Muscle layer of colon (tissue), 2 donors: ENCODE results near the gene WHRN.
A peak's percentile ranks its signal among the peaks of the same experiment; 100 is the strongest.

ENCODE experiments used
- H3K27ac ChIP-seq: one replicate; pipeline ENCODE4 v1.7.0; 2013; ENCODE audit warnings: low read depth, mild to moderate bottlenecking, low read length, moderate library complexity
- H3K27me3 ChIP-seq, 2 donors: one replicate each; pipeline ENCODE4 v1.7.0; 2013; ENCODE audit warnings: low read length in 2 of 2, mild to moderate bottlenecking in 2 of 2; ENCODE audit not compliant: insufficient read depth in 2 of 2, control insufficient read depth in 1 of 2
- H3K36me3 ChIP-seq: one replicate; pipeline ENCODE4 v1.7.0; 2013; ENCODE audit warnings: mild to moderate bottlenecking, low read length; ENCODE audit not compliant: insufficient read depth
- H3K4me1 ChIP-seq: one replicate; pipeline ENCODE4 v1.7.0; 2013; ENCODE audit warnings: mild to moderate bottlenecking, low read length; ENCODE audit not compliant: insufficient read depth
- H3K4me3 ChIP-seq, 2 donors: one replicate each; pipeline ENCODE4 v1.7.0; 2013; ENCODE audit warnings: low read length in 2 of 2, low read depth in 1 of 2, mild to moderate bottlenecking in 1 of 2, moderate library complexity in 1 of 2
- H3K9ac ChIP-seq: one replicate; pipeline ENCODE4 v1.7.0; 2013; ENCODE audit warnings: low read length
- H3K9me3 ChIP-seq: one replicate; pipeline ENCODE4 v1.7.0; 2013; ENCODE audit warnings: mild to moderate bottlenecking, low read length
- donor health status: abdominal sarcoma.
- donor health status: Adenocarcinoma of cecum.

Gene WHRN

GRCh38 chr9:114389612-114390368 is 115.5 kb downstream of the WHRN start:
- Histone ChIP-seq H3K4me1 (peaks cover 48% of the 10 kb centered on the region), H3K36me3 (no peaks in the 10 kb centered on the region), H3K27ac (no peak overlapping the region), H3K4me3 (no peak overlapping the region), H3K9me3 (no peaks in the 10 kb centered on the region), H3K9ac (no peak overlapping the region), H3K27me3 (no peaks in the 10 kb centered on the region)

GRCh38 chr9:114388764-114389375 is 116.4 kb downstream of the WHRN start:
- H3K4me1 ChIP-seq, result peaks cover 47% of the 10 kb centered on the region
- no peaks in the 10 kb centered on the region for H3K27me3 ChIP-seq
- H3K27ac ChIP-seq, result no peak overlapping the region
- H3K9me3 ChIP-seq, result no peaks in the 10 kb centered on the region
- H3K9ac ChIP-seq, result peak overlapping the region; percentile 89
- no peaks in the 10 kb centered on the region for H3K36me3 ChIP-seq
- H3K4me3 ChIP-seq, result no peak overlapping the region

GRCh38 chr9:114388357-114388682 is 117.0 kb downstream of the WHRN start:
- Histone ChIP-seq H3K27ac (peak overlapping the region; percentile 78), H3K4me1 (peaks cover 53% of the 10 kb centered on the region), H3K9me3 (no peaks in the 10 kb centered on the region), H3K36me3 (no peaks in the 10 kb centered on the region), H3K27me3 (no peaks in the 10 kb centered on the region), H3K9ac (peak overlapping the region; percentile 89), H3K4me3 (peak overlapping the region in 1 of 2 donors; percentile 77)

GRCh38 chr9:114387680-114388356 is 117.5 kb downstream of the WHRN start, which contains the start of gene AKNA:
Gene AKNA (minus strand): TSS chr9:114387982. CDS start chr9:114381333, 6,649 bp downstream.
- peaks cover 56% of the 10 kb centered on the region for H3K4me1 ChIP-seq
- peak within 1 kb of the TSS; percentile 39 to 77 for H3K4me3 ChIP-seq
- peak within 1 kb of the TSS; percentile 78 for H3K27ac ChIP-seq
- H3K27me3 ChIP-seq, result no peaks in the 10 kb centered on the region
- H3K9me3 ChIP-seq, result no peaks in the 10 kb centered on the region
- H3K9ac ChIP-seq, result peak within 1 kb of the TSS; percentile 89
- H3K36me3 ChIP-seq, result no peaks in the 10 kb centered on the region

- H3K9ac ChIP-seq, result peak overlapping the region; percentile 89
- peak overlapping the region; percentile 39 to 77 for H3K4me3 ChIP-seq
- no peaks in the 10 kb centered on the region for H3K36me3 ChIP-seq
- peak overlapping the region; percentile 78 for H3K27ac ChIP-seq
- no peaks in the 10 kb centered on the region for H3K9me3 ChIP-seq
- no peaks in the 10 kb centered on the region for H3K27me3 ChIP-seq
- H3K4me1 ChIP-seq, result peaks cover 54% of the 10 kb centered on the region
These were observed 118.2 kb downstream of the WHRN start for GRCh38 chr9:114386886-114387679.

- H3K36me3 ChIP-seq, result no peaks in the 10 kb centered on the region
- H3K27me3 ChIP-seq, result no peaks in the 10 kb centered on the region
- H3K4me1 ChIP-seq, result peaks cover 54% of the 10 kb centered on the region
- peak overlapping the region; percentile 78 for H3K27ac ChIP-seq
- peak overlapping the region; percentile 89 for H3K9ac ChIP-seq
- no peaks in the 10 kb centered on the region for H3K9me3 ChIP-seq
- peak overlapping the region; percentile 39 to 77 for H3K4me3 ChIP-seq
These were observed 118.8 kb downstream of the WHRN start for GRCh38 chr9:114386361-114386885.

- Histone ChIP-seq H3K36me3 (peaks cover 4% of the 10 kb centered on the region), H3K4me1 (peaks cover 54% of the 10 kb centered on the region), H3K27ac (peak overlapping the region; percentile 27), H3K9ac (no peak overlapping the region), H3K4me3 (peak overlapping the region in 1 of 2 donors; percentile 77), H3K9me3 (no peaks in the 10 kb centered on the region), H3K27me3 (no peaks in the 10 kb centered on the region)
These were observed 119.7 kb downstream of the WHRN start for GRCh38 chr9:114385397-114386181.

GRCh38 chr9:114384836-114385396 is 120.4 kb downstream of the WHRN start:
- Histone ChIP-seq H3K27ac (peak overlapping the region; percentile 27), H3K27me3 (no peaks in the 10 kb centered on the region), H3K4me3 (peak overlapping the region in 1 of 2 donors; percentile 77), H3K9ac (peak overlapping the region; percentile 11), H3K36me3 (peaks cover 8% of the 10 kb centered on the region), H3K9me3 (no peaks in the 10 kb centered on the region), H3K4me1 (peaks cover 54% of the 10 kb centered on the region)

GRCh38 chr9:114384341-114384740 is 120.9 kb downstream of the WHRN start:
- no peak overlapping the region for H3K27ac ChIP-seq
- peaks cover 54% of the 10 kb centered on the region for H3K4me1 ChIP-seq

GRCh38 chr9:114383521-114384231 is 121.6 kb downstream of the WHRN start:
- Histone ChIP-seq H3K4me1 (peaks cover 55% of the 10 kb centered on the region), H3K4me3 (peak overlapping the region in 1 of 2 donors; percentile 30), H3K27me3 (no peaks in the 10 kb centered on the region), H3K36me3 (peaks cover 20% of the 10 kb centered on the region), H3K27ac (peak overlapping the region; percentile 73), H3K9me3 (no peaks in the 10 kb centered on the region), H3K9ac (peak overlapping the region; percentile 20)

More at GRCh38 chr9:114384341-114384740, 120.9 kb downstream of the WHRN start:
- H3K9ac ChIP-seq, result no peak overlapping the region
- no peaks in the 10 kb centered on the region for H3K9me3 ChIP-seq
- no peak overlapping the region for H3K4me3 ChIP-seq
- H3K27me3 ChIP-seq, result no peaks in the 10 kb centered on the region
- H3K36me3 ChIP-seq, result peaks cover 13% of the 10 kb centered on the region
